H1 (cell line): ENCODE results near the gene TOM1. TPM values are rescaled to one million over a fixed set of nuclear protein-coding genes. Genes with fewer than 3 reads are reported as not detected.

Source experiments
- CTCF ChIA-PET: fragments of 300-600 bp; sonication (Branson Sonifier 250); formaldehyde crosslinking; loops from one replicate; lab custom pipeline; 2021; ENCODE audit not compliant: partially characterized antibody; lab: Charles Lee
- POLR2A ChIA-PET: fragments of 300-600 bp; sonication (Branson Sonifier 250); formaldehyde crosslinking; loops from one replicate; lab custom pipeline; 2021; ENCODE audit warnings: inconsistent platforms; ENCODE audit not compliant: partially characterized antibody; lab: Charles Lee
- DNase-seq, 2 experiments: peaks; one replicate each; pipeline versions ENCODE4 v3.0.0 to v3.0.0-alpha.2; 2010 to 2022; ENCODE audit warnings: low spot score in 2 of 2, low read depth in 1 of 2, mixed read lengths in 1 of 2
- FAIRE-seq: peaks from 2 replicates; lab custom pipeline; 2011; peaks lifted over from hg19 to GRCh38; lab: Jason Lieb, UNC
- H2AFZ ChIP-seq: 2 replicates; pipeline ENCODE4 v1.8.1; 2012; ENCODE audit warnings: low read length, inconsistent platforms
- H2AK5ac ChIP-seq: 2 replicates; pipeline ENCODE4 v1.6.1; 2013; ENCODE audit warnings: low read depth, low read length
- H2BK120ac ChIP-seq: replicated peaks from 2 replicates; pipeline ENCODE3; 2013; ENCODE audit warnings: low read depth, low read length, inconsistent platforms
- H2BK12ac ChIP-seq: 2 replicates; pipeline ENCODE4 v1.6.1; 2013; ENCODE audit warnings: low read depth, low read length
- H2BK15ac ChIP-seq: 2 replicates; pipeline ENCODE4 v1.6.1; 2013; ENCODE audit warnings: low read length
- H2BK20ac ChIP-seq: 2 replicates; pipeline ENCODE4 v1.6.1; 2013; ENCODE audit warnings: low read length
- H2BK5ac ChIP-seq: 2 replicates; pipeline ENCODE4 v1.6.1; 2013; ENCODE audit warnings: low read depth, low read length
- H3K14ac ChIP-seq: 2 replicates; pipeline ENCODE4 v1.6.1; 2013; ENCODE audit warnings: inconsistent platforms; ENCODE audit not compliant: insufficient read length
- H3K18ac ChIP-seq: 2 replicates; pipeline ENCODE4 v1.6.1; 2013; ENCODE audit warnings: low read length; ENCODE audit errors: extremely low read depth
- H3K23ac ChIP-seq: 2 replicates; pipeline ENCODE4 v1.6.1; 2013; ENCODE audit warnings: inconsistent platforms; ENCODE audit not compliant: insufficient read length
- H3K23me2 ChIP-seq: 2 replicates; pipeline ENCODE4 v1.6.1; 2013; ENCODE audit warnings: low read depth, low read length
- H3K27ac ChIP-seq: 2 replicates; pipeline ENCODE4 v1.6.1; 2011; ENCODE audit warnings: low read depth, low read length, inconsistent platforms
- H3K27me3 ChIP-seq, 4 experiments: replicated peaks in 1 of 4; 1 replicate in 1 of 4; 2 replicates in 3 of 4; pipeline versions ENCODE4 v1.6.1 to v1.8.1; 2011 to 2013; ENCODE audit warnings: low read length in 3 of 4, mild to moderate bottlenecking in 3 of 4, inconsistent platforms in 2 of 4, mixed read lengths in 2 of 4, moderate library complexity in 1 of 4; ENCODE audit not compliant: control insufficient read depth in 3 of 4, insufficient read depth in 3 of 4; ENCODE audit errors: extremely low read depth in 1 of 4
- H3K36me3 ChIP-seq, 4 experiments: 2 replicates each; pipeline versions ENCODE4 v1.6.1 to v1.8.1; 2011 to 2013; ENCODE audit warnings: mild to moderate bottlenecking in 4 of 4, low read length in 3 of 4, moderate library complexity in 2 of 4, control low read depth in 1 of 4, inconsistent platforms in 1 of 4; ENCODE audit not compliant: insufficient read depth in 4 of 4, control insufficient read depth in 2 of 4
- H3K4ac ChIP-seq: replicated peaks from 2 replicates; pipeline ENCODE3; 2013; ENCODE audit warnings: low read length, low read depth, mixed read lengths, inconsistent platforms; ENCODE audit not compliant: insufficient read length
- H3K4me1 ChIP-seq, 4 experiments: replicated peaks in 1 of 4; 1 replicate in 1 of 4; 2 replicates in 3 of 4; pipeline versions ENCODE4 v1.6.1 to v1.8.1; 2011 to 2013; ENCODE audit warnings: low read length in 3 of 4, inconsistent platforms in 2 of 4, mixed read lengths in 1 of 4; ENCODE audit not compliant: insufficient read depth in 4 of 4, control insufficient read depth in 3 of 4
- H3K4me2 ChIP-seq, 2 experiments: 2 replicates each; pipeline versions ENCODE4 v1.6.1 to v1.8.1; 2011 to 2013; ENCODE audit warnings: low read depth in 2 of 2, low read length in 2 of 2, control low read depth in 1 of 2, inconsistent platforms in 1 of 2, mild to moderate bottlenecking in 1 of 2; ENCODE audit not compliant: insufficient read depth in 1 of 2
- H3K4me3 ChIP-seq, 4 experiments: fragments of 200-600, 300-600 bp in 1 of 4; sonication (generic), shearing (Covaris generic), sonication (Bioruptor Twin) in 1 of 4; 2 replicates each; pipeline versions ENCODE4 v1.5.1 to v1.8.1; 2011 to 2016; ENCODE audit warnings: low read length in 4 of 4, low read depth in 3 of 4, control low read depth in 2 of 4, inconsistent platforms in 2 of 4, mild to moderate bottlenecking in 2 of 4, mixed read lengths in 1 of 4, moderate library complexity in 1 of 4; ENCODE audit not compliant: insufficient read depth in 2 of 4; ENCODE audit errors: extremely low read depth in 1 of 4
- H3K56ac ChIP-seq: replicated peaks from 2 replicates; pipeline ENCODE3; 2013; ENCODE audit warnings: low read depth, mild to moderate bottlenecking, mixed read lengths, low read length, inconsistent platforms; ENCODE audit not compliant: insufficient read length
- H3K79me1 ChIP-seq: 2 replicates; pipeline ENCODE4 v1.6.1; 2013; ENCODE audit warnings: low read depth, low read length, control low read depth
- H3K79me2 ChIP-seq, 2 experiments: 2 replicates each; pipeline versions ENCODE4 v1.6.1 to v1.8.1; 2012 to 2013; ENCODE audit warnings: low read length in 2 of 2, mild to moderate bottlenecking in 2 of 2, inconsistent platforms in 1 of 2; ENCODE audit not compliant: insufficient read depth in 2 of 2, control insufficient read depth in 1 of 2
- H3K9ac ChIP-seq, 4 experiments: replicated peaks in 1 of 4; 1 replicate in 1 of 4; 2 replicates in 3 of 4; pipeline versions ENCODE4 v1.6.1 to v1.8.1; 2011 to 2013; ENCODE audit warnings: low read depth in 3 of 4, low read length in 3 of 4, control low read depth in 2 of 4, mild to moderate bottlenecking in 2 of 4, moderate library complexity in 2 of 4, inconsistent platforms in 1 of 4; ENCODE audit errors: extremely low read depth in 1 of 4
- H3K9me3 ChIP-seq, 2 experiments: 2 replicates each; pipeline versions ENCODE4 v1.6.1 to v1.8.1; 2012 to 2013; ENCODE audit warnings: mild to moderate bottlenecking in 2 of 2, moderate library complexity in 2 of 2, control low read depth in 1 of 2, inconsistent platforms in 1 of 2, low read depth in 1 of 2, low read length in 1 of 2, mixed read lengths in 1 of 2; ENCODE audit not compliant: insufficient read depth in 2 of 2
- H4K20me1 ChIP-seq, 2 experiments: replicated peaks in 1 of 2; 2 replicates each; pipeline versions ENCODE3 to v1.8.1; 2011 to 2013; ENCODE audit warnings: inconsistent platforms in 2 of 2, low read length in 2 of 2, mild to moderate bottlenecking in 1 of 2; ENCODE audit not compliant: insufficient read depth in 2 of 2, control insufficient read depth in 1 of 2
- H4K5ac ChIP-seq: 2 replicates; pipeline ENCODE4 v1.6.1; 2013; ENCODE audit warnings: low read length, low read depth, mixed read lengths, inconsistent platforms; ENCODE audit not compliant: insufficient read length
- H4K8ac ChIP-seq: 2 replicates; pipeline ENCODE4 v1.8.0; 2013; ENCODE audit warnings: mild to moderate bottlenecking, moderate library complexity, low read length, inconsistent platforms; ENCODE audit not compliant: insufficient read depth; ENCODE audit errors: extremely low read depth
- H4K91ac ChIP-seq: replicated peaks from 2 replicates; pipeline ENCODE3; 2013; ENCODE audit warnings: low read length, mixed read lengths, inconsistent platforms; ENCODE audit not compliant: insufficient read length
- CBX5 ChIP-seq: fragments of 300-800, 300-1000 bp; sonication (generic); IDR thresholded peaks from 2 replicates; pipeline ENCODE4 v1.7.1; 2016; ENCODE audit warnings: antibody characterized with exemption, low read length, low read depth
- CHD1 ChIP-seq: IDR thresholded peaks from 2 replicates; pipeline ENCODE4 v1.6.1; 2012; ENCODE audit warnings: low read depth, low read length, improper control_type of control experiment
- FOSL1 ChIP-seq: IDR thresholded peaks from 2 replicates; pipeline ENCODE4 v1.6.1; 2011; ENCODE audit warnings: mild to moderate bottlenecking, low read depth, low read length, moderate library complexity; ENCODE audit not compliant: insufficient read depth
- JUND ChIP-seq: IDR thresholded peaks from 2 replicates; pipeline ENCODE4 v1.6.1; 2011; ENCODE audit warnings: mild to moderate bottlenecking, improper control_type of control experiment, low read length
- PHF8 ChIP-seq: fragments of 200-600 bp; sonication (generic); conservative IDR thresholded peaks from 2 replicates; pipeline ENCODE4 v1.7.1; 2012; ENCODE audit warnings: low read depth, mild to moderate bottlenecking, inconsistent platforms, low read length, moderate library complexity
- POLR2AphosphoS5 ChIP-seq: IDR thresholded peaks from 2 replicates; pipeline ENCODE4 v1.6.1; 2011; ENCODE audit warnings: low read depth, low read length
- TBP ChIP-seq: IDR thresholded peaks from 2 replicates; pipeline ENCODE4 v1.6.1; 2011; ENCODE audit warnings: low read depth, low read length, improper control_type of control experiment
- WGBS, 2 experiments: shearing (Covaris generic) in 1 of 2; methylation state at CpG; one replicate each; pipeline versions ENCODE4 v1.1.6 to v1.1.7; 2013 to 2015; ENCODE audit warnings: low lambda C conversion rate in 2 of 2, mixed read lengths in 2 of 2, inconsistent platforms in 1 of 2, low coverage in 1 of 2, missing lambda C conversion rate in 1 of 2; ENCODE audit not compliant: insufficient replicate concordance in 2 of 2, insufficient coverage in 1 of 2, insufficient read length in 1 of 2; ENCODE audit errors: extremely low coverage in 1 of 2, missing lambda C conversion rate in 1 of 2; 5-methylcytosine and 5-hydroxymethylcytosine counted together
- polyA plus RNA-seq, 7 experiments: library from polyadenylated mRNA; depleted of rRNA in 3 of 7; stranded (reverse) in 5 of 7; unstranded in 2 of 7; fragments of >200 nt in 5 of 7; fragments of 200-250 nt in 2 of 7; gene quantifications; 1 replicate in 5 of 7; 2 replicates in 1 of 7; 4 replicates in 1 of 7; pipeline versions ENCODE4 v1.2.1 to v1.2.3, GENCODE V29; 2011 to 2013; ENCODE audit warnings: missing spikeins in 2 of 7, mixed read lengths in 2 of 7
- total RNA-seq: library from RNA; stranded (reverse); fragmentation: NEBNext Ultra II Directional; extraction: Animal tissue kit (Norgen Biotek cat#: 25700); gene quantifications from 2 replicates; pipeline ENCODE4 v1.2.1, GENCODE V29; 2021
- TF ChIP-seq, protein P1 (sequence below): IDR thresholded peaks from 2 replicates; pipeline ENCODE4 v1.6.1; 2012; ENCODE audit warnings: inconsistent platforms

The TOM1 gene
- total and polyA plus RNA-seq, 2 of the 8 experiments (the other 6 are each of a cell fraction or from before 2014, with no cell fraction given) = 25.1 to 39.2 TPM

DNA sequence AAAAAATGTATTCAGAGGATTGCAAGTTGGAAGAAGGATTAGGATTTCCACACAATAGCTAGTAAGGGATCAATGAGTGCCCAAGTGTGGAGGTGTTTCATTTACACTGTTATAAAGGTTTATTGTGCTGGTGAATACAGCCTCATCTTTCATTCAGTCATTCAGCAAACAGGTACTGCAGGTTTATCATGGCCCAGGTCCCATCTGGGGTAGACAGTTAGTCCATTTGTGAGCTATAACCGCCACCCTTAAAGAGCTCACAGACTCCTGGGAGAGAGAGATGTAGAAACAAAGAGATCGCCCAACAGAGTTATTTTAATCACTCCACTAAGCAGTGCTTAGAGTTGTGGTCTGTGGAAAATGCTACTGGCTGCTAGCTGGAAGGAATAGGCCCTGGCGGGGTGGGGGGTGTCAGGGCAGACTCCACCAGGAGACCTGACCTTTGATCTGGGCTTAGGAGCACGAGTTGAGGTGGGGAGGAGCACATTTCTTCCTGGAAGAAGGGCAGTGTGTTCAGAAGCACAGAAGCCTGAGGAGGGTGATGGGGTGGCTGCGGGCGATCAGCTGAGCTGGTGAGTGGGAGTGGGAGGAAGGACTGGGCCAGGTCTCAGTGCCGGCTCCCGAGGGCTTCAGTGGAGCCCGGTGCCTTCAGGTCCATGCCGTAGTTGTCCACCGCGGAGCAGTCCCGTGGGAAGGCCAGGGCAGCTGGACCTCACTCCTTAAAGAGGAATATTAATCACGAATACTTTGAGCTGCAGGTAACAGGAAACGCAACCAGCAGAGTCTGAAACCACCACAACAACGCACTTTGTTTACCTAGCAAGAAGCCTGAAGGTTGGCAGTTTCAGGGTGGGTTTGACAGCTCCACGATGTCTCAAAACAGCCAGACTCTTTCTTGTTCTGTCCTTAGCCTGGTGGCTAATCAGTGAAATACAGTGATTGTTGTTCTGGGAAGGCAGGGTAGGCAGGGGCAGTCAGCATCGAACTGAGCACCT, 11.2 kb downstream of the TOM1 start:
- CTCF ChIA-PET = interaction anchor here (0.8 to 1.9 kb wide), 6 partner anchors 9 to 71 kb away, joined by 3 to 7 read pairs (median 3); partner anchors contain the start of gene TOM1
- H4K20me1 ChIP-seq = peaks cover 2 to 4% of the 10 kb centered on the region in 2 experiments
- POLR2A ChIA-PET = interaction anchor here (0.8 kb wide), 1 partner anchor 11 kb away, joined by 4 read pairs; the partner anchor contains the start of gene TOM1
- TF ChIP-seq POLR2AphosphoS5 (no peak), JUND (no peak), TBP (no peak), PHF8 (no peak), FOSL1 (no peak), CBX5 (no peak), CHD1 (no peak)
- TF ChIP-seq, protein P1, sequence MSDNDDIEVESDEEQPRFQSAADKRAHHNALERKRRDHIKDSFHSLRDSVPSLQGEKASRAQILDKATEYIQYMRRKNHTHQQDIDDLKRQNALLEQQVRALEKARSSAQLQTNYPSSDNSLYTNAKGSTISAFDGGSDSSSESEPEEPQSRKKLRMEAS = no peak

More for the DNA sequence above, 11.2 kb downstream of the TOM1 start:
- no peak overlapping the region for H3K14ac ChIP-seq
- no peak overlapping the region for H2BK12ac ChIP-seq
- WGBS, 2 experiments = 87% methylated on average over 18 of the region's 18 CpGs; no CpG with 5 or more reads in 1 of the 2 experiments
- H3K79me1 ChIP-seq = peaks cover 7% of the 10 kb centered on the region
- H2AFZ ChIP-seq = no peak overlapping the region
- H3K27ac ChIP-seq = no peak overlapping the region
- no peak overlapping the region for H4K91ac ChIP-seq
- H3K4me2 ChIP-seq = no peak overlapping the region
- H2BK20ac ChIP-seq = no peak overlapping the region
- no peaks in the 10 kb centered on the region for H3K36me3 ChIP-seq
- H3K4me1 ChIP-seq = peaks cover 0 to 2% (median 0%) of the 10 kb centered on the region in 4 experiments; a peak in 3 of 7 replicates
- H3K4me3 ChIP-seq = no peak overlapping the region
- FAIRE-seq (no peak), DNase-seq (no peak)
- H3K27me3 ChIP-seq = no peaks in the 10 kb centered on the region
- no peak overlapping the region for H2BK120ac ChIP-seq
- H4K5ac ChIP-seq = no peak overlapping the region
- no peak overlapping the region for H3K23ac ChIP-seq
- H3K23me2 ChIP-seq = no peaks in the 10 kb centered on the region
- no peak overlapping the region for H3K4ac ChIP-seq
- H3K9ac ChIP-seq = no peak overlapping the region
- no peaks in the 10 kb centered on the region for H3K9me3 ChIP-seq
- no peak overlapping the region for H2BK5ac ChIP-seq
- H4K8ac ChIP-seq = no peak overlapping the region
- H2BK15ac ChIP-seq = no peak overlapping the region
- H3K56ac ChIP-seq = no peak overlapping the region
- H2AK5ac ChIP-seq = no peak overlapping the region; the same call in 1 of the 2 replicates
- H3K79me2 ChIP-seq = no peaks in the 10 kb centered on the region
- no peak overlapping the region for H3K18ac ChIP-seq
